ENCODE results near the gene NR5A2. TPM values are rescaled to one million over a fixed set of nuclear protein-coding genes. Genes with fewer than 3 reads are reported as not detected.

The NR5A2 gene
- total RNA-seq, 2 donors from 2014 or later: 0.62 to 1.7 TPM

- H3K9me3 Mint-ChIP-seq: no peaks in the 10 kb centered on the region
- H3K9ac ChIP-seq (ENCODE audit: extremely low read depth, low read length, poor library complexity, severe bottlenecking): no peak overlapping the region
- peak overlapping the region; percentile 47 for H3K4me3 ChIP-seq (ENCODE audit: low read length)
- H3K9me3 ChIP-seq (ENCODE audit: control insufficient read depth, low read length): no peaks in the 10 kb centered on the region
- H3K4me1 ChIP-seq (ENCODE audit: control insufficient read depth, insufficient read depth, low read length): peaks cover 6% of the 10 kb centered on the region
- no peak overlapping the region for H3K27ac Mint-ChIP-seq
- H3K4me3 Mint-ChIP-seq: no peak overlapping the region
- no peaks in the 10 kb centered on the region for H3K36me3 Mint-ChIP-seq (ENCODE audit: low read depth)
- 0 to 2% methylated on average over 17 to 25 of the region's 25 CpGs for WGBS, 2 experiments (ENCODE audit: insufficient coverage in 1 of 2, insufficient read length in 1 of 2)
- H3K4me1 Mint-ChIP-seq: peaks cover 25% of the 10 kb centered on the region
- peaks cover 100% of the 10 kb centered on the region for H3K27me3 ChIP-seq (ENCODE audit: control insufficient read depth, insufficient read depth, low read length, poor library complexity, severe bottlenecking)
- H3K36me3 ChIP-seq (ENCODE audit: control insufficient read depth, insufficient read depth, low read length): no peaks in the 10 kb centered on the region
- no peak for TF ChIP-seq CTCF (conservative IDR thresholded peaks at IDR 0.05)
- DNase-seq: peak; percentile 72
- peaks cover 15% of the 10 kb centered on the region for H3K27me3 Mint-ChIP-seq (ENCODE audit: insufficient read depth)
- H3K27ac ChIP-seq (ENCODE audit: low read depth, low read length): no peak overlapping the region
Observed at GRCh38 chr1:200034761-200035396, 7.4 kb downstream of the NR5A2 start.

- Histone ChIP-seq H3K4me1 (ENCODE audit: control insufficient read depth, insufficient read depth, low read length) (peaks cover 6% of the 10 kb centered on the region), H3K4me3 (ENCODE audit: low read length) (peak overlapping the region; percentile 47), H3K27me3 (ENCODE audit: control insufficient read depth, insufficient read depth, low read length, poor library complexity, severe bottlenecking) (peaks cover 100% of the 10 kb centered on the region), H3K36me3 (ENCODE audit: control insufficient read depth, insufficient read depth, low read length) (no peaks in the 10 kb centered on the region), H3K27ac (ENCODE audit: low read depth, low read length) (no peak overlapping the region), H3K9ac (ENCODE audit: extremely low read depth, low read length, poor library complexity, severe bottlenecking) (no peak overlapping the region), H3K9me3 (ENCODE audit: control insufficient read depth, low read length) (no peaks in the 10 kb centered on the region)
- 1 to 3% methylated on average over 20 to 36 of the region's 36 CpGs for WGBS, 2 experiments (ENCODE audit: insufficient coverage in 1 of 2, insufficient read length in 1 of 2)
- peaks cover 15% of the 10 kb centered on the region for H3K27me3 Mint-ChIP-seq (ENCODE audit: insufficient read depth)
- H3K36me3 Mint-ChIP-seq (ENCODE audit: low read depth): no peaks in the 10 kb centered on the region
- H3K4me3 Mint-ChIP-seq: no peak overlapping the region
- peak; percentile 73 for DNase-seq
- no peaks in the 10 kb centered on the region for H3K9me3 Mint-ChIP-seq
- TF ChIP-seq CTCF (conservative IDR thresholded peaks at IDR 0.05): no peak
- peaks cover 30% of the 10 kb centered on the region for H3K4me1 Mint-ChIP-seq
- no peak overlapping the region for H3K27ac Mint-ChIP-seq
Observed at GRCh38 chr1:200035397-200035955, 8.0 kb downstream of the NR5A2 start.

- Histone ChIP-seq H3K9ac (ENCODE audit: extremely low read depth, low read length, poor library complexity, severe bottlenecking) (no peak overlapping the region), H3K27ac (ENCODE audit: low read depth, low read length) (no peak overlapping the region), H3K4me3 (ENCODE audit: low read length) (peak overlapping the region; percentile 47), H3K4me1 (ENCODE audit: control insufficient read depth, insufficient read depth, low read length) (peaks cover 6% of the 10 kb centered on the region), H3K27me3 (ENCODE audit: control insufficient read depth, insufficient read depth, low read length, poor library complexity, severe bottlenecking) (peaks cover 100% of the 10 kb centered on the region), H3K9me3 (ENCODE audit: control insufficient read depth, low read length) (no peaks in the 10 kb centered on the region), H3K36me3 (ENCODE audit: control insufficient read depth, insufficient read depth, low read length) (no peaks in the 10 kb centered on the region)
- H3K9me3 Mint-ChIP-seq: no peaks in the 10 kb centered on the region
- WGBS, 2 experiments (ENCODE audit: insufficient coverage in 1 of 2, insufficient read length in 1 of 2): 7% methylated on average over 8 to 27 of the region's 27 CpGs
- peak; percentile 83 for DNase-seq
- no peak overlapping the region for H3K27ac Mint-ChIP-seq
- H3K36me3 Mint-ChIP-seq (ENCODE audit: low read depth): no peaks in the 10 kb centered on the region
- no peak overlapping the region for H3K4me3 Mint-ChIP-seq
- H3K4me1 Mint-ChIP-seq: peaks cover 32% of the 10 kb centered on the region
- H3K27me3 Mint-ChIP-seq (ENCODE audit: insufficient read depth): peaks cover 15% of the 10 kb centered on the region
- TF ChIP-seq CTCF (conservative IDR thresholded peaks at IDR 0.05): no peak
Observed at GRCh38 chr1:200035956-200036618, 8.6 kb downstream of the NR5A2 start.
